ENCODE results near the gene FERMT3.

Gene FERMT3

GRCh38 chr11:64186492-64187165 is 19.9 kb upstream of the FERMT3 start:
- peak; percentile 26 to 31 for DNase-seq (ENCODE audit: low read depth in 2 of 2)

DNA sequence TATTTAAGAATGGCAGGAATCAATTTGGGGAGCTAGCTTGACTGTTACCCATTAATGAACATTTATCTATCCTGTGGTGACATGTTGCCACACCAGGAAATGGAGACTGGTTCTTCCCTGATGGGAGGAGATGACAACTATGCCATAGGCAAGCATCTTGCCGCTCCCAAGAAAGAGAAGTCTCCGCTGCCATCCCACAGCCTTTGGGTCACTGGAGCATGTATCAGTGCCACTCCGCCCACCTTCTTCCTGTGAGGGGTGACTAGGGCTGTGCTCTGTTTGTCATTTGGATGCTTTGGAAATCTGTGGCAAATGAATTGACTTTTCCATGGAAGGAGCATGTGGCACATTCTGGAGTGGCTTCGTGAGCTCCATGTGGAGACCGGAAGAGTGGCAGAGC is 14.1 kb upstream of the FERMT3 start:
- DNase-seq (ENCODE audit: low read depth in 2 of 2), result no peak

- DNase-seq (ENCODE audit: low read depth in 2 of 2), result no peak
Measured at GRCh38 chr11:64196626-64197025, 9.9 kb upstream of the FERMT3 start.

DNA sequence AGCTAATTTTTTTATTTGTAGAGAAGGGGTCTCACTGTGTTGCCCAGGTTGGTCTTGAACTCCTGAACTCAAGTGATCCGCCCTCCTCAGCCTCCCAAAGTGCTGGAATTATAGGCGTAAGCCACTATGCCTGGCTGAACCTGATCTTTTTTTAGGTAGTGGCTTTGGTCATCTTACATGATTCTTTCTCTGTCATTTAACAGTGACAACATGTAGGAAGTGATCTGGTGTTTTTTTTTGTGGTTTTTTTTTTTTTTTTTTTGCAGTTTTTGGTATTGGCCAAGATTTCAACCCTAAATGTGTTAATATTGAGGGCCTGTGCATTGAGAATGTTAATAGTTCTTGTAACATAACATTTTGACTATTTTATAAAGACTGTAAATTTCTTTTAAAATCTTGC is 8.0 kb upstream of the FERMT3 start:
- no peak for DNase-seq (ENCODE audit: low read depth in 2 of 2)

DNA sequence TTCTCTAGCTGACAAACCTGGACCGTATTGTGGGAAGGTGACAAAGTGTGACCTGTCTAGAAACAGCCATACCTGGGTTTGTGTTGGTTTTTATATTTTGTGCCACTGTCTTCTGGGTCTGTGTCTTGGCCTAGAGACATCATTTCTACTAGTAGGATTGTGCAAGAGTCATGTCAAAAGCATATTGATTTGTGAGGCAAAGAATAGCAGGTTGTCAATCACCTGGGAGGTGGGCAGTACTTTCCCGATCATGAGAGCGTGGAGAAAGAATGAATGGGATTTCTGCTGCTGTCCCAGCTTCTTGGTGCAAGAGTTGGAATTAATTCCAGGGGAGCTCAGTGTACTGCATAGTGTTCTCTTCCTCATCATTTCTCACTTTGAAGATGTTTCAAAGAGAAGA is 5.0 kb upstream of the FERMT3 start:
- no peak for DNase-seq (ENCODE audit: low read depth in 2 of 2)

DNA sequence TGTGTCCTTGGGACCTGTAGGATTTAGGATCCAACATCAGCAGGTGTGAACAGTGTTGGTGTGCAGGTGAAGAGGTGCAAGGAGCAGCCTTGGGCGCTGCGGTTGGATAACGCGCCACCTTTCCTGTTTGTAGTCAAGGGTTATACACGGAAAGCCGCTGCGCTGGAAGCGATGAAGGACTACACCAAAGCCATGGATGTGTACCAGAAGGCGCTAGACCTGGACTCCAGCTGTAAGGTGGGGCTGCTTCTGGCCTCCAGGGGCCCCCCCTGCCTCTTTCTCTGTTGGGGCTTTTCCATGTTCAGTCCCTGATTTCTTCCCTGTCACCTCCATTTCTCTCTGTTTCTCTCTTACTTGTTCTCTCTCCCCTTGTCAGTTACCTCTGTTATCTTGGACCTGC is 3.5 kb upstream of the FERMT3 start:
- no peak for DNase-seq (ENCODE audit: low read depth in 2 of 2)

- DNase-seq (ENCODE audit: low read depth in 2 of 2), result no peak
Measured at GRCh38 chr11:64203421-64204079, 3.0 kb upstream of the FERMT3 start.

- no peak for DNase-seq (ENCODE audit: low read depth in 2 of 2)
Measured at GRCh38 chr11:64204080-64204440, 2.5 kb upstream of the FERMT3 start.

DNA sequence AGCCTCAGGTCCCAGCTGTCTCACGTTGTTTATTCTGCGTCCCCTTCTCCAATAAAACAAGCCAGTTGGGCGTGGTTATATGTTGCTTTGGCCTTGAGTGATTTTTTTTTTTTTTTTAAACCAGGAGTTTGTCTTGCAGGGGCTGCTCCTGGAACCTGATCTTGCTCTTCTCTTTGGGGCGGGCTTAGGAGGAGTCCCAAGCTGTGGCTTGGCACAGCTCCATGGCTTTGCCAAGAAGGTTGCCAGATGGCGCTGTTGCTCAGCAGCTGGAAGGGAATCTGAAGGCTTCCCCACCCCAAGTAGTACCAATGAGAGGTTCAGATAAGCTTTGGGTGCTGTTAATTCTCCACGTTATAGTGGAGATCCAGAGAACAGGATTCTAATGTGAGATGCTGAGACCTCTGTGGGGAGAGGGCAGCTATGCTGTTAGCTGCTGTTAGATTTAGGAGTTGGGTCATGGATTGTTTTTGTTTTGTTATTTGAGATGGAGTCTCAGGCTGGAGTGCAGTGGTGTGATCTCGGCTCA is 2.0 kb upstream of the FERMT3 start:
- peak; percentile 67 to 69 for DNase-seq (ENCODE audit: low read depth in 2 of 2)

DNA sequence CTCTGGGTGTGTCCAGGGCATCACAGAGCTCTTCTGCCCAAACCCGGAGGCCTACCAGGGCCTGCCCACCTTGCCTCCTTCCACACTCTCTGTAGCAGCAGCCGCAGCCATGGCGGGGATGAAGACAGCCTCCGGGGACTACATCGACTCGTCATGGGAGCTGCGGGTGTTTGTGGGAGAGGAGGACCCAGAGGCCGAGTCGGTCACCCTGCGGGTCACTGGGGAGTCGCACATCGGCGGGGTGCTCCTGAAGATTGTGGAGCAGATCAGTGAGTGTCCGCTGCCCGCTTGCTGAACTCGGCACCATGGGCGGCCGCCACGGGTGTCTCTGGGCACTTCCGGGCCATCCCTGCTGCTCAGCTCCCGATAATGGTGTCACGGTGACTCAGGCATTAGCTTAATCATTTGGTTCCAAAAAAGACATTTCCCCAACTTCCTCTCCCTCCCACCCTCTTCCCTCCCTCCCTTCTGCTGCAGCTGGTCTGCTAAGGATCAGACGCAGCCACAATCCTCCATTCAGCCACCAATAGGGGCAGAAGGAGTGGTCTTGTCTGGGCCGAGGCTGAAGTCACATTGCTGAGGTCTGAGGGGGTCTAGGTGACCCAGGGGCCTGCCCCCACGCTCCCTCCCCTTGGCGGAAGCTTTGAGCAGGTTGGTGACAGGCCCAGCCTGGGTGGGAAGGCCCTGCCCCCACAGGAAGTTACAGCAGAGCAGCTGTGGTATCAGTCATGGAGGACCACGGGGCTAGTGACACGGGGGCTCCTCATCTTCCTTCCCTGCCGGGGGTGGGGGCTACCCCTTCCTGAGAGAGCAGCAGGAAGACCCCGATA is 950 bp downstream of the FERMT3 start:
- DNase-seq (ENCODE audit: low read depth in 2 of 2), result peak; percentile 83 to 84

DNA sequence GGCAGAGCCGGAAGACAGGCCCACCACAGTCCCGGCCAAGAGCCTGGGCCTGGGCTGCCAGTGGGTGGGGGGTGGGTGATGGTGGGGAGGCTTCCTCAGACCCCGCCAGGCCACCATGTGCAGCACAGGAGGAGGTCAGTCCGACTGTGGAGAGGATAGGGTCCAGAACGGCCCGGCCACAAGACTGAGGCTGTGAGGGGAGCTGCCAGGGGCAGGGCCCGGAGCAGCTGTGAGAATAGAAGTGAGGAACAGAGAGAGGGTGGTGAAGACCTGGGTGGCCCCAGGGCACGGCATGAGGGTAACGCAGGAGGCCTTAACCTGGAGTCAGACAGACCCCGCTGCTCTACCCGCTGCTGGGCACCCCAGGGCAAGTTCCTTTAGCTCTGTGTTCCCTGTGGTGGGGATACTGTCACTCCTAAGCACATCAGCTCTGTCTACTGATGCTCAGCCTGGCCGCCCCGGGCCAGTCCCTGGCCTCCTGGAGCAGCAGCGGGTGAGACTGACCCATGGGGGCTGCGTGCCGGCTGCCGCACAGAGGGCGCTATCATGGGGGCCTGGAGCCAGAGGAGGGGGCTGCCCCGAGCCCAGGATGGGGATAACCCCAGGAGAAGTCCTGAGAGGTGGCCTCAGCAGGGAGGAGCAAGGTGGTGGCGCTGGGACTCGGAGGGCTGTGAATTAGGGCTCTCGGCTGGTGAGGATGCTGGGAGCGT is 1.7 kb downstream of the FERMT3 start:
- DNase-seq (ENCODE audit: low read depth in 2 of 2), result no peak

DNA sequence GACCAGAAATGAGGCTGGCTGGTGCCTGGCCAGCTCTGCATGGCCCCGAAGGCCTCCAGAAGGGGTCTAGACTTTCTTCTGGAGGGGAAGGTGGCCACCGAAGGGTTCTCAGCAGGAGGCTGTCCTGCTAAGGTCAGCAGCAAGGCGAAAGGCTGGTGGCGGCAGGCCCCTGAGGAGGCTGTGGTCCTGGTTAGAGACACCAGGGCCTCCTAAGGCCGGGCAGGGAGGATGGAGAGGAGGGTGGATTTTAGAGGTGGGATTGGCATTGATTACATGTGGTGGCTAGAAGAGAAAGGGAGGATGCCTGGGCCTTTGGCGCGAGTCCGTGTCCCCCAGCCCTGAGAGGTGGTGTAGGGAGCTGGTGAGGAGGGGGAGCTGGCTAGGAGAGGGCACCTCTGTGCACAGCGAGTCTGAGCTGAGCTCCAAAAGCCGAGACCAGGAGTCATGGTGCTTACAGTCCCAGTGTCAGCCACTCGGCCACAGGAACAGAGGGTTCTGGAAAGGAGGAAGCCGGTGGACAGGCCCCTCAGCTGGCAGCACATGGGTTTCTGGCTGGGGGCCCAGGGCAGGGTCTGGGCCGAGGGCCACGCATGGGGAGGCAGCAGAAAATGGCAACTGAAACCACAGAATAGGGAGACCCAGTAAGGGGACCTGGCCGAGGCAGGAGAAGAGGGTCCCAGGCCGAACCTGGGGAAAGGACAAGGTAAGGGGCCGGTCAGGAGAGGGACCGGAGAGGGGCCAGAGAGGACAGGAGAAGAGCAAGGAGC is 2.5 kb downstream of the FERMT3 start:
- no peak for DNase-seq (ENCODE audit: low read depth in 2 of 2)

GRCh38 chr11:64209563-64209843 is 3.0 kb downstream of the FERMT3 start:
- no peak for DNase-seq (ENCODE audit: low read depth in 2 of 2)

- no peak for DNase-seq (ENCODE audit: low read depth in 2 of 2)
Measured at GRCh38 chr11:64210301-64211020, 3.9 kb downstream of the FERMT3 start.

- no peak for DNase-seq (ENCODE audit: low read depth in 2 of 2)
Measured at GRCh38 chr11:64211181-64211872, 4.8 kb downstream of the FERMT3 start.

DNA sequence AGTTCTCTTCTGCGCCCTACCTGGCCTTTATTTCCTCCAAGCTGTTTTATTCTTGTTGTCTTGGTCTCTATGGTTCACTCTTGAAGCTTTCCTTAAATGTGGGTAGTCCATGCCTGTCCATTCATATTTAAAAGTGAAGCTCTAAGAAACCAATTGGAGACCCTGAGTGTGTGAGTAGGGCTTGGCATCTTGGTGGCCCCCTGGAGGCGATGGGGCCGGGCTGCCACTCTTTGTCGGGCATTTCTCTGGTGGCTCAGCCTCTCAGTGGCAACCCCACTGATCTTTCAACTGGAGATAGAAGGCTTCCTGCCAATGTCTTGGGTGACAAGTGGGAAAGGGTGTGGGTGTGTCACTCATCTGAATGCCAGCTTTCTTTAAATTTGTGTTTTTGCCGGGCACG is 10.4 kb downstream of the FERMT3 start:
- DNase-seq (ENCODE audit: low read depth in 2 of 2), result no peak

GRCh38 chr11:64218628-64219353 is 12.3 kb downstream of the FERMT3 start:
- DNase-seq (ENCODE audit: low read depth in 2 of 2), result no peak

GRCh38 chr11:64219354-64219684 is 12.8 kb downstream of the FERMT3 start:
- DNase-seq (ENCODE audit: low read depth in 2 of 2), result no peak

DNA sequence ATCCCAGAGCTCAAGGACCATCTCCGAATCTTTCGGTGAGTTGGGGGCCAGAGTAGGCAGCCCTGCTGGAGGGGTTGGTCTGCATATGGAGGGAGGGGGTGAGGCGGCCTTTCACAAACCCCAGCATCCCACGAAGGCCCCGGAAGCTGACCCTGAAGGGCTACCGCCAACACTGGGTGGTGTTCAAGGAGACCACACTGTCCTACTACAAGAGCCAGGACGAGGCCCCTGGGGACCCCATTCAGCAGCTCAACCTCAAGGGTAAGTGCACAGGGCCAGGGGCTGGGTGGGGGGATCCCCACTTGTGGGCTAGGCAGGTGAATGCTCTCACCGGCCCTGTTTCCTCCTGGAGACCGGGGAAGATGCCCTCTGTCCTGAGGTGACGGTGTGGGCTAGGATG is 13.2 kb downstream of the FERMT3 start:
- no peak for DNase-seq (ENCODE audit: low read depth in 2 of 2)

DNA sequence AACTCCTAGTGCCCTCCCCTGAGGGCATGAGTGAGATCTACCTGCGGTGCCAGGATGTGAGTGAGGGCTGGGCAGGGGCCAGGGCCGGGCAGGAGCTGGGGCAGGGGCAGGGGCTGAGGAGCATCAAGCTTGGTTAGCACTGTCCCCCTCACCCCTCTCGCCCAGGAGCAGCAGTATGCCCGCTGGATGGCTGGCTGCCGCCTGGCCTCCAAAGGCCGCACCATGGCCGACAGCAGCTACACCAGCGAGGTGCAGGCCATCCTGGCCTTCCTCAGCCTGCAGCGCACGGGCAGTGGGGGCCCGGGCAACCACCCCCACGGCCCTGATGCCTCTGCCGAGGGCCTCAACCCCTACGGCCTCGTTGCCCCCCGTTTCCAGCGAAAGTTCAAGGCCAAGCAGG is 13.8 kb downstream of the FERMT3 start:
- DNase-seq (ENCODE audit: low read depth in 2 of 2), result no peak

All from stimulated activated CD8-positive, alpha-beta memory T cell treated with anti-CD3 and anti-CD28 coated beads, Interleukin-7, amount 100 ng/mL, for 4 hours (primary cell).